Bronchial epithelial cell (primary cell): ENCODE results near the gene APLF. TPM values are rescaled to one million over a fixed set of nuclear protein-coding genes. Genes with fewer than 3 reads are reported as not detected.
"Not testable (repeated sequence)": the region's sequence is repeated elsewhere in the genome, so short reads cannot be mapped to it uniquely, and the experiment has no call there.

Source experiments
- DNase-seq: peaks from one replicate; pipeline ENCODE4 v3.0.0-alpha.2; 2010; ENCODE audit warnings: low read depth
- FAIRE-seq: peaks from 2 replicates; lab custom pipeline; 2011; peaks lifted over from hg19 to GRCh38; lab: Jason Lieb, UNC
- H3K27me3 ChIP-seq: 2 replicates; pipeline ENCODE4 v1.5.1; 2011; ENCODE audit warnings: low read length; ENCODE audit not compliant: control insufficient read depth, insufficient read depth
- H3K36me3 ChIP-seq: 2 replicates; pipeline ENCODE4 v1.5.1; 2011; ENCODE audit warnings: low read length; ENCODE audit not compliant: control insufficient read depth, insufficient read depth
- H3K4me3 ChIP-seq: 2 replicates; pipeline ENCODE4 v1.5.1; 2011; ENCODE audit warnings: mild to moderate bottlenecking, low read depth, low read length, control low read depth
- CTCF ChIP-seq: IDR thresholded peaks from 2 replicates; pipeline ENCODE4 v1.5.1; 2011; ENCODE audit warnings: mild to moderate bottlenecking, moderate library complexity, low read length, control low read depth, inconsistent platforms; ENCODE audit not compliant: insufficient read depth, severe bottlenecking
- total RNA-seq: library from RNA; depleted of rRNA; stranded (reverse); fragments of >200 nt; gene quantifications from 2 replicates; pipeline ENCODE4 v1.2.1, GENCODE V29; 2014

Gene APLF
- total RNA-seq, 1 donor from 2014 or later, result 4.2 TPM

- FAIRE-seq (no peak), DNase-seq (no peak)
- TF ChIP-seq CTCF, result no peak
- Histone ChIP-seq H3K4me3 (no peak overlapping the region), H3K27me3 (no peaks in the 10 kb centered on the region), H3K36me3 (no peaks in the 10 kb centered on the region)
Measured at GRCh38 chr2:68516051-68516955, 48.9 kb downstream of the APLF start.

- FAIRE-seq (no peak), DNase-seq (no peak)
- H3K27me3 ChIP-seq, result no peaks in the 10 kb centered on the region
Measured at GRCh38 chr2:68519236-68519635, 51.9 kb downstream of the APLF start.

GRCh38 chr2:68521037-68521436 is 53.7 kb downstream of the APLF start:
- DNase-seq, result no peak
- H3K27me3 ChIP-seq, result no peaks in the 10 kb centered on the region
- no peak for TF ChIP-seq CTCF
- H3K36me3 ChIP-seq, result no peaks in the 10 kb centered on the region
- no peak overlapping the region for H3K4me3 ChIP-seq
- no peak for FAIRE-seq

More at GRCh38 chr2:68519236-68519635, 51.9 kb downstream of the APLF start:
- Histone ChIP-seq H3K4me3 (no peak overlapping the region), H3K36me3 (no peaks in the 10 kb centered on the region)
- TF ChIP-seq CTCF, result no peak

GRCh38 chr2:68526943-68527342 is 59.6 kb downstream of the APLF start:
- not testable (repeated sequence) for H3K36me3 ChIP-seq, H3K27me3 ChIP-seq, H3K4me3 ChIP-seq, DNase-seq, FAIRE-seq

- H3K4me3 ChIP-seq, H3K36me3 ChIP-seq, FAIRE-seq, DNase-seq, H3K27me3 ChIP-seq: not testable (repeated sequence)
Measured at GRCh38 chr2:68527343-68528081, 60.1 kb downstream of the APLF start.

- not testable (repeated sequence) for H3K36me3 ChIP-seq, H3K27me3 ChIP-seq, H3K4me3 ChIP-seq, FAIRE-seq, DNase-seq
Measured at GRCh38 chr2:68529156-68529555, 61.8 kb downstream of the APLF start.

- not testable (repeated sequence) for H3K4me3 ChIP-seq, FAIRE-seq, H3K36me3 ChIP-seq, DNase-seq, H3K27me3 ChIP-seq
Measured at GRCh38 chr2:68529651-68530050, 62.3 kb downstream of the APLF start.
